Glomerular endothelial cell (primary cell): ENCODE data around the gene USP9X. TPM values are rescaled to one million over a fixed set of nuclear protein-coding genes. Genes with fewer than 3 reads are reported as not detected.
"Not testable (repeated sequence)": the region's sequence is repeated elsewhere in the genome, so short reads cannot be mapped to it uniquely, and the experiment has no call there.

Experiments
- DNase-seq: peaks from one replicate; pipeline ENCODE4 v3.0.0-alpha.2; 2011; ENCODE audit warnings: low read depth, low spot score; ENCODE audit errors: extremely low read depth
- total RNA-seq: library from RNA; depleted of rRNA; stranded (reverse); fragments of >200 nt; gene quantifications from 2 replicates; pipeline ENCODE4 v1.2.3, GENCODE V29; 2015

USP9X gene
- total RNA-seq, 1 donor from 2014 or later = 81.8 TPM

GRCh38 chrX:41084044-41084892 is 977 bp upstream of the USP9X start:
- peak; percentile 74 for DNase-seq

- no peak for DNase-seq
Measured at GRCh38 chrX:41085512-41085877, 250 bp downstream of the USP9X start.

- no peak for DNase-seq
Measured at GRCh38 chrX:41085878-41086626, 807 bp downstream of the USP9X start.

GRCh38 chrX:41086627-41086932 is 1.3 kb downstream of the USP9X start:
- DNase-seq = no peak

GRCh38 chrX:41087201-41087600 is 2.0 kb downstream of the USP9X start:
- no peak for DNase-seq

- no peak for DNase-seq
Measured at GRCh38 chrX:41090568-41091238, 5.5 kb downstream of the USP9X start.

GRCh38 chrX:41092776-41093175 is 7.5 kb downstream of the USP9X start:
- no peak for DNase-seq

- no peak for DNase-seq
Measured at GRCh38 chrX:41095174-41095573, 9.9 kb downstream of the USP9X start.

GRCh38 chrX:41095908-41096307 is 10.7 kb downstream of the USP9X start:
- DNase-seq = no peak

- DNase-seq = no peak
Measured at GRCh38 chrX:41096339-41096955, 11.2 kb downstream of the USP9X start.

GRCh38 chrX:41097326-41097725 is 12.1 kb downstream of the USP9X start:
- no peak for DNase-seq

- no peak for DNase-seq
Measured at GRCh38 chrX:41100200-41100599, 15.0 kb downstream of the USP9X start.

GRCh38 chrX:41100819-41101218 is 15.6 kb downstream of the USP9X start:
- no peak for DNase-seq

- no peak for DNase-seq
Measured at GRCh38 chrX:41105005-41105404, 19.8 kb downstream of the USP9X start.

- DNase-seq = not testable (repeated sequence)
Measured at GRCh38 chrX:41106257-41106656, 21.0 kb downstream of the USP9X start.

GRCh38 chrX:41108007-41108406 is 22.8 kb downstream of the USP9X start:
- no peak for DNase-seq

GRCh38 chrX:41108463-41109205 is 23.4 kb downstream of the USP9X start:
- DNase-seq = no peak

- DNase-seq = no peak
Measured at GRCh38 chrX:41110801-41111625, 25.8 kb downstream of the USP9X start.

GRCh38 chrX:41115104-41115425 is 29.8 kb downstream of the USP9X start:
- not testable (repeated sequence) for DNase-seq

- no peak for DNase-seq
Measured at GRCh38 chrX:41116948-41117347, 31.7 kb downstream of the USP9X start.
